ENCODE data around the gene STRN4. TPM values are rescaled to one million over a fixed set of nuclear protein-coding genes. Genes with fewer than 3 reads are reported as not detected.
"Not testable (repeated sequence)": the region's sequence is repeated elsewhere in the genome, so short reads cannot be mapped to it uniquely, and the experiment has no call there.

The STRN4 gene
- total and polyA plus RNA-seq, 3 experiments from 2014 or later, result 23.2 to 70.4 (median 68.8) TPM

- peaks cover 37% of the 10 kb centered on the region for H3K4me1 ChIP-seq (ENCODE audit: insufficient read depth, low read length)
- Mint-ChIP-seq H3K27ac (peak overlapping the region in 7 of 8 donors; percentile 57 to 97 (median 75)), H3K9me3 (no peaks in the 10 kb centered on the region), H3K36me3 (peaks cover 0 to 44% (median 5%) of the 10 kb centered on the region in 3 donors), H3K4me3 (peak overlapping the region in 3 of 7 donors; percentile 6 to 41 (median 20)), H3K27me3 (no peaks in the 10 kb centered on the region), H3K4me1 (peaks cover 47 to 53% (median 48%) of the 10 kb centered on the region in 3 donors)
- H3K36me3 ChIP-seq (ENCODE audit: insufficient read depth, low read length), result peaks cover 5% of the 10 kb centered on the region
- ChIA-PET POLR2A (no interaction called here), CTCF (no interaction called here)
- no peaks in the 10 kb centered on the region for H3K27me3 ChIP-seq (ENCODE audit: insufficient read depth, low read length, poor library complexity, severe bottlenecking)
- DNase-seq, result no peak
- peak overlapping the region; percentile 12 for H3K27ac ChIP-seq (ENCODE audit: low read depth, low read length)
- no peak overlapping the region for H3K4me3 ChIP-seq (ENCODE audit: low read length)
- H3K9me3 ChIP-seq (ENCODE audit: low read length), result no peaks in the 10 kb centered on the region
Observed at GRCh38 chr19:46782355-46783019, 36.2 kb upstream of the STRN4 start.

- H3K4me3 Mint-ChIP-seq; H3K27ac ChIP-seq (ENCODE audit: low read depth, low read length); H3K9me3 Mint-ChIP-seq; DNase-seq; H3K9me3 ChIP-seq (ENCODE audit: low read length); H3K27me3 ChIP-seq (ENCODE audit: insufficient read depth, low read length, poor library complexity, severe bottlenecking); H3K4me3 ChIP-seq (ENCODE audit: low read length); H3K27me3 Mint-ChIP-seq; H3K4me1 ChIP-seq (ENCODE audit: insufficient read depth, low read length): not testable (repeated sequence)
- Mint-ChIP-seq H3K4me1 (peaks cover 8 to 14% (median 10%) of the 10 kb centered on the region in 3 donors), H3K36me3 (peaks cover 0 to 62% (median 13%) of the 10 kb centered on the region in 3 donors), H3K27ac (peak overlapping the region in 4 of 8 donors; percentile 38 to 90 (median 74))
- POLR2A ChIA-PET, result interaction anchor here (0.6 kb wide), 2 partner anchors 14 to 63 kb away, joined by 3 to 6 read pairs; no protein-coding TSS in a partner anchor
- peaks cover 25% of the 10 kb centered on the region for H3K36me3 ChIP-seq (ENCODE audit: insufficient read depth, low read length)
- CTCF ChIA-PET, result interaction anchor here (1.3 kb wide), 1 partner anchor 11 kb away, joined by 4 read pairs; no protein-coding TSS in a partner anchor
Observed at GRCh38 chr19:46777956-46778645, 31.9 kb upstream of the STRN4 start.

- H3K4me1 ChIP-seq (ENCODE audit: insufficient read depth, low read length), result no peaks in the 10 kb centered on the region
- H3K9me3 ChIP-seq (ENCODE audit: low read length), result no peaks in the 10 kb centered on the region
- Mint-ChIP-seq H3K4me3 (no peak overlapping the region), H3K4me1 (peaks cover 0 to 6% (median 5%) of the 10 kb centered on the region in 3 donors), H3K9me3 (no peaks in the 10 kb centered on the region), H3K36me3 (peaks cover 0 to 54% (median 11%) of the 10 kb centered on the region in 3 donors), H3K27me3 (no peaks in the 10 kb centered on the region), H3K27ac (peak overlapping the region in 3 of 8 donors; percentile 3 to 90 (median 77))
- DNase-seq, result no peak
- ChIA-PET POLR2A (interaction anchor here (0.6 kb wide), 1 partner anchor 62 kb away, joined by 3 read pairs; no protein-coding TSS in a partner anchor), CTCF (interaction anchor here (1.7 kb wide), 1 partner anchor 63 kb away, joined by 4 read pairs; no protein-coding TSS in a partner anchor)
- H3K4me3 ChIP-seq (ENCODE audit: low read length), result no peak overlapping the region
- H3K36me3 ChIP-seq (ENCODE audit: insufficient read depth, low read length), result peaks cover 20% of the 10 kb centered on the region
- H3K27me3 ChIP-seq (ENCODE audit: insufficient read depth, low read length, poor library complexity, severe bottlenecking), result no peaks in the 10 kb centered on the region
- no peak overlapping the region for H3K27ac ChIP-seq (ENCODE audit: low read depth, low read length)
Observed at GRCh38 chr19:46776927-46777911, 31.0 kb upstream of the STRN4 start.

DNA sequence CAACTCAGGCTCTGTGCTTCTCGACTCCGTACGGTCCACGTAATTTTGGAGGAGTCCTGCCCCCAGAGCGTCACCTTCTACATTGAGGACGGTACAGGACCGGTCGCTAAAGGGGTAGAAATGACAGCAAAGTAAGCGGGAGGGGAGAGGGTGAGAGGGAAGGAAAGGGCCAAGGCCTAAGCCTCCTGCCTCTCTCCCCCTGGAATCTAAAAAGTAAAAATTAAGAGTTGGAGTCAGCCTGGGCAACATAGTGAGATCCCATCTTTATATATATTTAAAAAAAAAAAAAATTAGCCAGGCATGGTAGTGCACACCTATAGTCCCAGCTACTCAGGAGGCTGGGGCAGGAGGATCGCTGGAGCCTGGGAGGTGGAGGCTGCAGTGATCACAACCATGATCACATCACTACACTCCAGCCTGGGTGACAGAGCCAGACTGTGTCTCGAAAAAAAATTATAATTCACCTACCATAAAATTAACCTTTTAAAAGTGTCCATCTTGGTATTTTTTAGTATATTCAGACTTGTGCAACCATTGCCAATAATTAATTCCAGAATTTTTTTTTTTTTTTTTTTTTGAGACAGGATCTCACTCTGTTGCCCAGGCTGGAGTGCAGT lies 29.5 kb upstream of the STRN4 start:
- no peak overlapping the region for H3K4me3 ChIP-seq (ENCODE audit: low read length)
- no peaks in the 10 kb centered on the region for H3K9me3 Mint-ChIP-seq

DNA sequence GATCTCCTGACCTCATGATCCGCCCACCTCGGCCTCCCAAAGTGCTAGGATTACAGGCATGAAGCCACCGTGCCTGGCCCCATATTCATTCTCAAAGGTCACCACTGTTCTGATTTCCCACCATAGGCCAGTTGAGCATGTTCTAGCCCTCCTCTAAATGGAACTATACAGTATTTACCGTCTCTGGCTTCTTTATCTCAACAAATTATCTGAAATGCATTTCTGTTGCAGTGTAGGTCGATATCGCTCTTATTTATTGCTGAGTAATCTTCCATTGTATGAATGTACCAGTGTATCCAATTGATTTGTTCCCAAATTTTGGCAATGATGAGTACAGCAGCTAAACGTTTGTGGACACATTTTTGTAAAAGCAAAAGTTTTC lies 26.8 kb upstream of the STRN4 start:
- Histone ChIP-seq H3K9me3 (ENCODE audit: low read length) (no peaks in the 10 kb centered on the region), H3K27ac (ENCODE audit: low read depth, low read length) (no peak overlapping the region), H3K4me1 (ENCODE audit: insufficient read depth, low read length) (no peaks in the 10 kb centered on the region), H3K36me3 (ENCODE audit: insufficient read depth, low read length) (peaks cover 20% of the 10 kb centered on the region), H3K27me3 (ENCODE audit: insufficient read depth, low read length, poor library complexity, severe bottlenecking) (no peaks in the 10 kb centered on the region), H3K4me3 (ENCODE audit: low read length) (no peak overlapping the region)
- ChIA-PET CTCF (no interaction called here), POLR2A (no interaction called here)
- Mint-ChIP-seq H3K36me3 (peaks cover 0 to 29% (median 8%) of the 10 kb centered on the region in 3 donors), H3K4me1 (peaks cover 0 to 2% (median 0%) of the 10 kb centered on the region in 3 donors), H3K9me3 (no peaks in the 10 kb centered on the region), H3K27ac (no peak overlapping the region), H3K27me3 (no peaks in the 10 kb centered on the region), H3K4me3 (no peak overlapping the region)
- DNase-seq, result no peak

More for the DNA sequence above, 29.5 kb upstream of the STRN4 start:
- Histone ChIP-seq H3K4me1 (ENCODE audit: insufficient read depth, low read length) (no peaks in the 10 kb centered on the region), H3K27me3 (ENCODE audit: insufficient read depth, low read length, poor library complexity, severe bottlenecking) (no peaks in the 10 kb centered on the region), H3K36me3 (ENCODE audit: insufficient read depth, low read length) (peaks cover 20% of the 10 kb centered on the region), H3K27ac (ENCODE audit: low read depth, low read length) (no peak overlapping the region), H3K9me3 (ENCODE audit: low read length) (no peaks in the 10 kb centered on the region)
- DNase-seq, result no peak
- ChIA-PET POLR2A (interaction anchor here (0.7 kb wide), 1 partner anchor 337 kb away, joined by 5 read pairs; no protein-coding TSS in a partner anchor), CTCF (interaction anchor here (0.7 to 1.7 kb wide), 2 partner anchors 65 to 253 kb away, joined by 3 to 4 read pairs; no protein-coding TSS in a partner anchor)
- peaks cover 0 to 43% (median 8%) of the 10 kb centered on the region in 3 donors for H3K36me3 Mint-ChIP-seq
- H3K4me3 Mint-ChIP-seq, result no peak overlapping the region
- H3K27me3 Mint-ChIP-seq, result no peaks in the 10 kb centered on the region
- peaks cover 0 to 4% (median 4%) of the 10 kb centered on the region in 3 donors for H3K4me1 Mint-ChIP-seq
- H3K27ac Mint-ChIP-seq, result peak overlapping the region in 1 of 8 donors; percentile 63

- CTCF ChIA-PET, result interaction anchor here (1.0 kb wide), 1 partner anchor 12 kb away, joined by 3 read pairs; no protein-coding TSS in a partner anchor
- H3K27me3 ChIP-seq (ENCODE audit: insufficient read depth, low read length, poor library complexity, severe bottlenecking), result no peaks in the 10 kb centered on the region
- no peaks in the 10 kb centered on the region for H3K4me1 ChIP-seq (ENCODE audit: insufficient read depth, low read length)
- peaks cover 0 to 24% (median 8%) of the 10 kb centered on the region in 3 donors for H3K36me3 Mint-ChIP-seq
- no peak for DNase-seq
- no peaks in the 10 kb centered on the region for H3K27me3 Mint-ChIP-seq
- H3K4me1 Mint-ChIP-seq, result no peaks in the 10 kb centered on the region
- peak overlapping the region in 1 of 8 donors; percentile 75 for H3K27ac Mint-ChIP-seq
- H3K36me3 ChIP-seq (ENCODE audit: insufficient read depth, low read length), result peaks cover 20% of the 10 kb centered on the region
- POLR2A ChIA-PET, result no interaction called here
- no peaks in the 10 kb centered on the region for H3K9me3 ChIP-seq (ENCODE audit: low read length)
- no peak overlapping the region for H3K4me3 Mint-ChIP-seq
- H3K9me3 Mint-ChIP-seq, result no peaks in the 10 kb centered on the region
- H3K4me3 ChIP-seq (ENCODE audit: low read length), result no peak overlapping the region
- no peak overlapping the region for H3K27ac ChIP-seq (ENCODE audit: low read depth, low read length)
Observed at GRCh38 chr19:46772170-46773017, 26.1 kb upstream of the STRN4 start.
